Activated CD4-positive, alpha-beta T cell treated with anti-CD3 and anti-CD28 coated beads for 36 hours (primary cell): Measurements from ENCODE around the gene C22orf39. TPM values are rescaled to one million over a fixed set of nuclear protein-coding genes. Genes with fewer than 3 reads are reported as not detected.
"Not testable (repeated sequence)": the region's sequence is repeated elsewhere in the genome, so short reads cannot be mapped to it uniquely, and the experiment has no call there.

Experiments
- ATAC-seq: fragments of 200-7000 bp; cut with Tn5 transposase; one replicate; pipeline ENCODE4 v1.10.0; 2021; ENCODE audit warnings: mild to moderate bottlenecking, moderate library complexity
- CTCF ChIA-PET: fragments of 350-600 bp; sonication (Branson Sonifier 250); formaldehyde crosslinking; loops from one replicate; lab custom pipeline; 2021; ENCODE audit warnings: antibody characterized with exemption; lab: Charles Lee
- POLR2A ChIA-PET: fragments of 350-600 bp; sonication (Branson Sonifier 250); formaldehyde crosslinking; loops from one replicate; lab custom pipeline; 2021; ENCODE audit warnings: antibody characterized with exemption, inconsistent platforms; lab: Charles Lee
- DNase-seq: peaks from one replicate; pipeline ENCODE4 v3.0.0-alpha.2; 2020
- H3K27ac Mint-ChIP-seq: one replicate; pipeline ENCODE4 v1.8.0; 2021; ENCODE audit warnings: mixed read lengths
- H3K27me3 Mint-ChIP-seq: one replicate; pipeline ENCODE4 v1.8.0; 2021; ENCODE audit warnings: mixed read lengths
- H3K36me3 Mint-ChIP-seq: one replicate; pipeline ENCODE4 v1.8.0; 2021; ENCODE audit warnings: low read depth, mixed read lengths
- H3K4me1 Mint-ChIP-seq: one replicate; pipeline ENCODE4 v1.8.0; 2021; ENCODE audit warnings: mixed read lengths
- H3K4me3 Mint-ChIP-seq: one replicate; pipeline ENCODE4 v1.8.0; 2021; ENCODE audit warnings: mild to moderate bottlenecking, moderate library complexity, mixed read lengths
- H3K9me3 Mint-ChIP-seq: one replicate; pipeline ENCODE4 v1.8.0; 2021; ENCODE audit warnings: low read depth, mixed read lengths
- intact Hi-C, 2 experiments: fragments of 100-400 bp; cut with DNase I in 1 of 2; cut with micrococcal nuclease in 1 of 2; formaldehyde crosslinking; loops; one replicate each; pipeline versions ENCODE4 v1.14.2 to v1.15.1; 2022 to 2024; cut with DNase I, micrococcal nuclease
- total RNA-seq, 2 experiments: library from RNA; stranded (reverse); gene quantifications; one replicate each; pipeline ENCODE4 v1.2.3, GENCODE V29; 2021

Gene C22orf39
- total RNA-seq, 2 experiments from 2014 or later = 21.9 to 22.2 TPM

DNA sequence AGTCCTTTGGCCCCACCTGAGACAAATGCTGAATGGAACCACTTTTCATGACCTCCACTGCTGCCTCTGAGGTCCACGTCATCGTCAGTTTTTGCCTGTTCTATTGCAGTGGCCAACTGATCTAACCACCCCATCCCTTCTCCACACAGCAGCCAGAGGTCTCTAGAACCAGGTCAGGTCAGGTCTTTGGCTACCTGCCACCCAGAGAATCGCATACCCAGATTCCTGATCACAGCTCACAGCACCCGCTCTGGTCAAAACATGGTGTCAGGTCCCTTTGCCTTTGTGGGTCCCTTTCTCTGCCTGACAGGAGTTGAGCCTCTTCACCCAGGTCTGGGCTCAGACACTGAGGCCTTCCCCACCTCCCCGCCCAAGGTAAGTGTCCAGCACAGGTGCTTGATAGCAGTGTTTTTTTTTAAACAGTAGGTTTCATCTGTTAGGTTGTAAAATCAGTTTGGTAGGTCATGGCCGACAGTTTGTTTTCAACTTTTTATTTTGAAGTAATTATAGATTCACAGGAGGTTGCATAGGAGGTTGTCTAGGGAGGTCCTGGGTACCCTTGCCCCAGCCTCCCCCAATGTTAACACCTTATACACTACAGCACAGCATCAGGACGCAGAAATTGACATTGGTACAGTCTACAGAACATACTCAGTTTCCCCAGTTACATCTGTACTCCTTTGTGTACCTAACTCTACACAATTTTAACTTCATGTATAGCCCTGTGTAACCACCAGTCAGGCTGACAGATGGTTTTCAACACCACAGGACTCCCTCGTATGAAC is 6.9 kb downstream of the C22orf39 start:
- ATAC-seq = no peak
- H3K4me3 Mint-ChIP-seq = no peak overlapping the region
- no peaks in the 10 kb centered on the region for H3K9me3 Mint-ChIP-seq
- H3K36me3 Mint-ChIP-seq = peaks cover 19% of the 10 kb centered on the region
- peaks cover 10% of the 10 kb centered on the region for H3K4me1 Mint-ChIP-seq
- no peak for DNase-seq
- ChIA-PET POLR2A (interaction anchor here (0.7 kb wide), 1 partner anchor 39 kb away, joined by 4 read pairs; no protein-coding TSS in a partner anchor), CTCF (no interaction called here)
- intact Hi-C loops = no loop called here
- peak overlapping the region; percentile 43 for H3K27ac Mint-ChIP-seq
- no peaks in the 10 kb centered on the region for H3K27me3 Mint-ChIP-seq

DNA sequence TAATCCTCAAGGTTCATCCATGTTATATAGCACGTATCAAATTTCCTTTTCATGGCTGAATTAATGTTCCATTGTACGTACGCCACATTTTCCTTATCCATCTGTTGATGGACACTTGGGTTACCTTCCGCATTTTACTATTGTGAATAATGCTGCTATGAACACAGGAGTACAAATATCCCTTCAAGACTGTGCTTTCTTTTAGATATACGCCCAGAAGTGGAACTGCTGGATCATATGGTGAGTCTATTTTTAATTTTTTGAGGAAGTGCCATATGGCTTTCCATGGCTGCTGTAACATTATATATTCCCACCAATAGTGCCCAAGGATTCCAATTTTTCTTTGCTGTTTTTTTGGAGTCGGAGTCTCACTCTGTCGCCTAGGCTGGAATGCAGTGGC is 9.2 kb downstream of the C22orf39 start:
- intact Hi-C loops = no loop called here
- Mint-ChIP-seq H3K27ac (no peak overlapping the region), H3K4me3 (no peak overlapping the region), H3K36me3 (peaks cover 20% of the 10 kb centered on the region), H3K9me3 (no peaks in the 10 kb centered on the region), H3K27me3 (no peaks in the 10 kb centered on the region), H3K4me1 (peaks cover 11% of the 10 kb centered on the region)
- DNase-seq (no peak), ATAC-seq (no peak)
- CTCF ChIA-PET = no interaction called here
- POLR2A ChIA-PET = interaction anchor here (0.6 kb wide), 1 partner anchor 1080 kb away, joined by 6 read pairs; no protein-coding TSS in a partner anchor

DNA sequence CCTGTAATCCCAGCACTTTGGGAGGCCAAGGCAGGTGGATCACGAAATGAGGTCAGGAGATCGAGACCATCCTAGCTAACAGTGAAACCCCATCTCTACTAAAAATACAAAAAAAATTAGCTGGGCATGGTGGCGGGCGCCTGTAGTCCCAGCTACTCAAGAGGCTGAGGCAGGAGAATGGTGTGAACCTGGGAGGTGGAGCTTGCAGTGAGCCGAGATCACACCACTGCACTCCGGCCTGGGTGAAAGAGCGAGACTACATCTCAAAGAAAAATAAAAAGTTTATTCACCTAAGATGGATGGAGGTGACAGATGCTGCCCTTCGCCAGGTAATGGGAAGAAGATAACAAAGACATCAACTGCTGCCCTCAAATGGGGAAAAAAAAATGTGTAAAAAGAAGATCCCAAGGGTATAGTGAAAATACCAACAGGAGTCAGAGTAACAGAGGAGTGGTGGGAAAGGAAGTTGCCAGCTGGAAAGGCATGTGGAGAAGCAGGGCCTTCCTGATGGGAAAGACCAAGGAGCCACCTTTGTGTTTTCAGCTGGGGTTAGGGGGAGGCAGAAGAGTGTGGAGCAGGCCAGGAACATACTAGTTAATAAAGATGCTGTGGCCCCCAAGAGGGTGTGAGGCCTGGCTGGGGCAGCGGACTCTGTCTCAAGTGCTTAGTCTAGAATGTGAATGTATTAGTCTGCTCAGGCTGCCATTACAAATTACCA is 10.9 kb downstream of the C22orf39 start:
- H3K27ac Mint-ChIP-seq, H3K4me3 Mint-ChIP-seq, H3K9me3 Mint-ChIP-seq, intact Hi-C loops, ATAC-seq, DNase-seq, H3K27me3 Mint-ChIP-seq: not testable (repeated sequence)
- POLR2A ChIA-PET = interaction anchor here (0.9 kb wide), 1 partner anchor 12 kb away, joined by 5 read pairs; no protein-coding TSS in a partner anchor
- CTCF ChIA-PET = interaction anchor here (0.7 to 1.3 kb wide), 3 partner anchors 9 to 674 kb away, joined by 3 read pairs; partner anchors contain the start of gene C22orf39
- peaks cover 17% of the 10 kb centered on the region for H3K36me3 Mint-ChIP-seq
- peaks cover 18% of the 10 kb centered on the region for H3K4me1 Mint-ChIP-seq

DNA sequence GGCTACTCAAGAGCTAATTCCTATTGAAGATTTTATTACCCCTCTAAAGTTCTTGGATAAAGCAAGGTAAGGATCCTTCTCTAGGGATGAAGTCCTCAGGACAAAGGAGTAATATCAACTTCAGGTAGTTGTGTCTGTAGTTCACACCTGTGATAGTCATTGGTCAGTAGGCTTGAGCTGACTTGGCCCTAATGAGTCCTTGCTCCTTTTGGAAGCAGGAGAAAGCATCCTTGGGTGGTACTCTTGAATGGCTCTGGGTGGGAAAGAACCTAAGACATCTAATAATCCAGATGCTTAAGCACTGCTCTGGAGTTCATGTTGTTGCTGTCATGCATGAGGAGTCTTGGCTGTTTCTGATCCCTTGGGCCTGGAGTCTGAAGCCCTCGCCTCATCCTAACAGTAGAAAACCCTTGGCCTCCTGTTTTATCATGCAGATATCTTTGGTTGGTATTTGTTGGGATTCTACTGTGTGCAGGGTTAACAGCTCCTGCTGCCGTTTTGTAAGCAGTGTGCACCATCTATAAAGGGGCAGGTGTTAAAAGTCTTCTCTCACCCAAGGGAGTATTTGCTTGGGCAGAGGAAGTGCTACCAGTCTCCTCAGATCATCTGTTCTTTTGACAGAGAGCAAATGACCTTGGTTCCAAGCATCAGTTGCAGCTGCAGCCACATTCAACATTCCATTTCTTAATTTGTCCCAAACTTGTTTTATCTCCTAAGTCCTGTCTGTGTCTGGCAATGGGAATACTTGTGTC is 12.5 kb downstream of the C22orf39 start:
- no peak overlapping the region for H3K4me3 Mint-ChIP-seq
- POLR2A ChIA-PET = interaction anchor here (0.6 kb wide), 1 partner anchor 10 kb away, joined by 3 read pairs; no protein-coding TSS in a partner anchor
- CTCF ChIA-PET = interaction anchor here (1.0 kb wide), 1 partner anchor 10 kb away, joined by 3 read pairs; no protein-coding TSS in a partner anchor
- peaks cover 24% of the 10 kb centered on the region for H3K4me1 Mint-ChIP-seq
- no peak overlapping the region for H3K27ac Mint-ChIP-seq
- DNase-seq (no peak), ATAC-seq (no peak)
- intact Hi-C loops = loop anchor here in 1 of 2 experiments (5.0 kb wide), 1 partner anchor 258 kb away; the partner anchor contains the start of gene SLC25A1
- no peaks in the 10 kb centered on the region for H3K9me3 Mint-ChIP-seq
- H3K36me3 Mint-ChIP-seq = peaks cover 19% of the 10 kb centered on the region
- H3K27me3 Mint-ChIP-seq = no peaks in the 10 kb centered on the region

DNA sequence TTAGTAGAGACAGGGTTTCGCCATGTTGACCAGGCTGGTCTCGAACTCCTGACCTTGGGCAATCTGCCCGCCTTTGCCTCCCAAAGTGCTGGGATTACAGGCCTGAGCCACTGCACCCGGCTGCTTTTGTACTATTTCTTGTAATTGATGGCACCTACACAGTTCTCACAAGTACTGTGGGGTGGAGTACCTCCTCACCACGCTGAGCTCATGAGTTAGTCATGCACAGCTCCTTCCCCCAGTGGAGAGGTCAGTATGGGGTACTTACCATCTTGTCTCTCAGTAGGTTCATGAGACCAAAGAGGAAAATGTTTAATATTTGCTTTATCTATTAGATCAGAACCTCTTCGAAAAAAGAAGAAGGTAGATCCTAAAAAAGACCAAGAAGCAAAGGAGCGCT is 13.1 kb downstream of the C22orf39 start:
- H3K27me3 Mint-ChIP-seq = no peaks in the 10 kb centered on the region
- ChIA-PET CTCF (interaction anchor here (0.7 to 1.0 kb wide), 3 partner anchors 8 to 12 kb away, joined by 3 to 4 read pairs (median 4); no protein-coding TSS in a partner anchor), POLR2A (interaction anchor here (0.6 kb wide), 1 partner anchor 53 kb away, joined by 3 read pairs; no protein-coding TSS in a partner anchor)
- H3K27ac Mint-ChIP-seq = peak overlapping the region; percentile 35
- H3K9me3 Mint-ChIP-seq = no peaks in the 10 kb centered on the region
- DNase-seq (no peak), ATAC-seq (no peak)
- intact Hi-C loops = loop anchor here in 1 of 2 experiments (5.0 kb wide), 1 partner anchor 257 kb away; the partner anchor contains the start of gene SLC25A1
- peaks cover 30% of the 10 kb centered on the region for H3K4me1 Mint-ChIP-seq
- peaks cover 22% of the 10 kb centered on the region for H3K36me3 Mint-ChIP-seq
- no peak overlapping the region for H3K4me3 Mint-ChIP-seq

DNA sequence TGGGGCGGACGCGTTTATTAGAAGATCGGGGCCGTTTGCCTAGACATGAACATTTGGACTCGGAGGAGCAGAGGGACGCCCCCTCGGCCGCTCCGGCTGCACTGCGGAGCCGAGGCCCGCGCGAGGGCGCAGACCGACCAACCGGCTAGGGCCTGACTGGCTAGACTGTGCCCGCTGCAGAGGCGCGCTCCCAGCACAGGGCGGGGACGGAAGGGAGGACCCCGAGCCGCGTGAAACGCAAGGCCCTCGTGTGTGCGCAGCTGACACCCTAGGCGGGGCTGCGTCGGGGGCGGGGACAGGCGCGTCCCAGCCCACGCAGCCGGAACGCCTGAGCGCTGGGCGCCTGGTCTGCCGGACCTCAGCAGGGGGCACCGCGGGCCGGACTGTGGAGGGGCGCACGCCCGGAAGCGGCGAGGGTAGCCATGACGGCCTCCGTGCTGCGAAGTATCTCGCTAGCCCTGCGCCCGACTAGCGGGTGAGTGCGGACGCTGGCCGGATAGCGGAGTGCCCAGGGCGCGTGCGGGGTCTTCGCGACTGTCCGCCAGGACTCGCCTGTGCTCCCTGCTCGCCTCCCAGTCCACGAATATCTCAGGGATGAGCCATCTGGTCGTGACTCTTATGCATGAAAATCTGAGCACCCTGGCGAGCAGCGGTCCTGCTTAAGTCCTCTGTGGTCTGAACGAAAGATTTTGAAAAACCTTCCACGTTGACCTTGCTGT is 15.2 kb downstream of the C22orf39 start, which contains the start of gene MRPL40:
Gene MRPL40 (plus strand): TSS at position 413 of the 719 bp plus-strand sequence. CDS start 10 bp downstream, at position 423.
- CTCF ChIA-PET = interaction anchor here (1.0 kb wide), 2 partner anchors 46 to 52 kb away, joined by 3 read pairs; no protein-coding TSS in a partner anchor
- intact Hi-C loops = loop anchor here (1.0 to 5.0 kb wide), 8 partner anchors 15 to 685 kb away; partner anchors contain the start of genes C22orf39 (in 2 of the 2), CDC45 (in 2 of the 2), SLC25A1 (in 2 of the 2) and UFD1 (in 2 of the 2)
- H3K4me1 Mint-ChIP-seq = peaks cover 43% of the 10 kb centered on the region
- DNase-seq (peak; percentile 94), ATAC-seq (peak; percentile 86)
- H3K9me3 Mint-ChIP-seq = no peaks in the 10 kb centered on the region
- peak within 1 kb of the TSS; percentile 75 for H3K4me3 Mint-ChIP-seq
- H3K36me3 Mint-ChIP-seq = peaks cover 24% of the 10 kb centered on the region
- no peaks in the 10 kb centered on the region for H3K27me3 Mint-ChIP-seq
- POLR2A ChIA-PET = interaction anchor here (0.6 to 1.8 kb wide), 5 partner anchors 13 to 47 kb away, joined by 3 to 8 read pairs (median 5); partner anchors contain the start of genes C22orf39 and CDC45
- H3K27ac Mint-ChIP-seq = peak within 1 kb of the TSS; percentile 96

DNA sequence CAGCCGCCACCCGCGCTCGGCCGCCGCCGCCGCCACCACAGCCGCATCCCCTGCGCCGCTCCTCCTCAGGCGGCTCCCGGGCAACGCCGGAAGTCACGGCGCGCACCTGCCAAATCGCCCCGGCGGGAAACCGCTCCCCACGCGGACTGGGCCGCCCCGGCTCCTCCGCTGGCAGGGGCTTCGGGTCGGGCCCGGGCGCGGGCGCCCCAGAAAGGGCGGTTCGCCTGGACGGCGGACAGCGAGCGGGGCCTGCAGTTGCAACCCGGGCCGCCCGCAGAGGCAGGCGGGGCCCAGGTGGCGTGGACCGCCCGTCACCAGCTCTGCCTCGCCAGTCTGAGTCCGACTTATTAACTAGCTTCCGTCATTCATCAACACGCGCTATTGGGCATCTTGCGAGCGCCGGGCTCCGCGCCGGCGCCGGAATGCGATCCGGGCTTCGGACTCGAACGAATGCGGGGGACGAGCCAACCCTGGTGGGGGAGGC is 15.8 kb downstream of the C22orf39 start, which contains the start of gene HIRA:
Gene HIRA (minus strand): TSS at position 85 of the 484 bp plus-strand sequence. CDS start 257 bp downstream, outside the sequence.
- peaks cover 24% of the 10 kb centered on the region for H3K36me3 Mint-ChIP-seq
- no peaks in the 10 kb centered on the region for H3K27me3 Mint-ChIP-seq
- H3K27ac Mint-ChIP-seq = peak within 1 kb of the TSS; percentile 96
- H3K4me3 Mint-ChIP-seq = peak within 1 kb of the TSS; percentile 75
- peaks cover 48% of the 10 kb centered on the region for H3K4me1 Mint-ChIP-seq
- H3K9me3 Mint-ChIP-seq = no peaks in the 10 kb centered on the region
- DNase-seq = peak; percentile 90
- intact Hi-C loops = loop anchor here (1.0 to 5.0 kb wide), 9 partner anchors 16 to 686 kb away; partner anchors contain the start of genes C22orf39 (in 2 of the 2), CDC45 (in 2 of the 2), SLC25A1 (in 2 of the 2) and UFD1 (in 2 of the 2)
- peak; percentile 61 for ATAC-seq
- ChIA-PET POLR2A (interaction anchor here (0.6 to 1.8 kb wide), 7 partner anchors 8 to 48 kb away, joined by 3 to 8 read pairs (median 3); partner anchors contain the start of genes C22orf39 and CDC45), CTCF (interaction anchor here (1.0 kb wide), 1 partner anchor 47 kb away, joined by 3 read pairs; no protein-coding TSS in a partner anchor)

DNA sequence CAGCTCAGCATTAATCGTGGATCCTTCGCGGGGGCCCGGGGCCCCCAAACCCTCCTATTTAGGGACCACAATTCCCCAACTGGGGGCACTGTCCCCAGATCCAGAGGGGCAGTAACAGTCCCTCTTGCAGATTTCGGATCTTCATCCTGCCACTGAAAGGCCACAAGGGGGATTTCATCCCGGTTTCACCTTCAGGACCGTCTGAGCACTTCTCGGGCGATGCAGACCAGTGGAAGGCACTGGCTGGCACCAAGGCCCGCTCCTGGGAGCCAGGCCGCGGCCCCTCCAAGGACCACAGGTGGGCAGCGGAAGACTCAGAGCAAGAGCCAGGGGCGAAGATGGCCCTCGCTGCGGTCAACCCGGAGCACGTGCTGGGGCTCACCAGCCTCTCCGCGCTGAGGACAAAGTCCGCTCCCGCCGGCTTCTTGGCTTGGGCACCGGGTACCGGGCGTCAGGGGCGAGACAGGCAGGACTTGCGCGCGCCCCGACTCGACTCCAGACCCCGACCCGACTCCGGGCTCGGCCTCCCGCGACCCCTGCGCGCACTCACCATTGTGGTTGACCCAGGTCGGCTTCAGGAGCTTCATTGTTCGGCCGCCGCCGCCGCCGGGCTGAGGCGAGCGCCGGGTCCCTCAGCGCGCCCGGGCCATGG is 16.5 kb downstream of the C22orf39 start:
- ATAC-seq (no peak), DNase-seq (peak; percentile 45)
- no peaks in the 10 kb centered on the region for H3K9me3 Mint-ChIP-seq
- intact Hi-C loops = loop anchor here (1.0 to 5.0 kb wide), 2 partner anchors 254 to 287 kb away; partner anchors contain the start of genes ESS2 (in 1 of the 2) and SLC25A1 (in 1 of the 2)
- H3K4me3 Mint-ChIP-seq = peak overlapping the region; percentile 75
- H3K36me3 Mint-ChIP-seq = peaks cover 25% of the 10 kb centered on the region
- H3K27ac Mint-ChIP-seq = peak overlapping the region; percentile 86
- H3K4me1 Mint-ChIP-seq = peaks cover 54% of the 10 kb centered on the region
- ChIA-PET POLR2A (interaction anchor here (0.6 to 1.8 kb wide), 6 partner anchors 8 to 49 kb away, joined by 3 to 8 read pairs (median 4); partner anchors contain the start of genes C22orf39 and CDC45), CTCF (interaction anchor here (0.5 to 1.1 kb wide), 4 partner anchors 11 to 47 kb away, joined by 3 read pairs; no protein-coding TSS in a partner anchor)
- H3K27me3 Mint-ChIP-seq = no peaks in the 10 kb centered on the region
